ENCODE data around the gene KCNN3.
A peak's percentile ranks its signal among the peaks of the same experiment; 100 is the strongest.

KCNN3 gene

DNA sequence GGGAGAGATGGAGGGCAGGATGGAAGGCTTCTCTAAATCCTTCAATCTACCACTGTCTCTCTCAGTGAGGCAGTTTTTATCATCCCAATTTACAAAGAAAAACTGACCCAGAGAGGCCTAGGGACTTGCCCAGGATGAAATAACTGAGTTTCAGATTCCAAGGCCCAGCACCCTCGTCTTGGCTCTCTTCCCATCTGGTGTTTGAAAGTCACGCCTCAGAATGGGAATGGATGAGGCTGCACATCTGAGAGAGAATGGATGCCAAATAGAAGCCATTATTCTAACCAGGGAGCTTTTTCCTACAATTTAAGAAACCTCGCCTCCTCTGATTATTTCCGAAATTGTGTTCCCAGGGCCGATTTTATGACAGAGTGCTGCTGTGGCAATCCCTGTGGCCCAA is 10.6 kb upstream of the KCNN3 start:
- TF ChIP-seq, protein P1, sequence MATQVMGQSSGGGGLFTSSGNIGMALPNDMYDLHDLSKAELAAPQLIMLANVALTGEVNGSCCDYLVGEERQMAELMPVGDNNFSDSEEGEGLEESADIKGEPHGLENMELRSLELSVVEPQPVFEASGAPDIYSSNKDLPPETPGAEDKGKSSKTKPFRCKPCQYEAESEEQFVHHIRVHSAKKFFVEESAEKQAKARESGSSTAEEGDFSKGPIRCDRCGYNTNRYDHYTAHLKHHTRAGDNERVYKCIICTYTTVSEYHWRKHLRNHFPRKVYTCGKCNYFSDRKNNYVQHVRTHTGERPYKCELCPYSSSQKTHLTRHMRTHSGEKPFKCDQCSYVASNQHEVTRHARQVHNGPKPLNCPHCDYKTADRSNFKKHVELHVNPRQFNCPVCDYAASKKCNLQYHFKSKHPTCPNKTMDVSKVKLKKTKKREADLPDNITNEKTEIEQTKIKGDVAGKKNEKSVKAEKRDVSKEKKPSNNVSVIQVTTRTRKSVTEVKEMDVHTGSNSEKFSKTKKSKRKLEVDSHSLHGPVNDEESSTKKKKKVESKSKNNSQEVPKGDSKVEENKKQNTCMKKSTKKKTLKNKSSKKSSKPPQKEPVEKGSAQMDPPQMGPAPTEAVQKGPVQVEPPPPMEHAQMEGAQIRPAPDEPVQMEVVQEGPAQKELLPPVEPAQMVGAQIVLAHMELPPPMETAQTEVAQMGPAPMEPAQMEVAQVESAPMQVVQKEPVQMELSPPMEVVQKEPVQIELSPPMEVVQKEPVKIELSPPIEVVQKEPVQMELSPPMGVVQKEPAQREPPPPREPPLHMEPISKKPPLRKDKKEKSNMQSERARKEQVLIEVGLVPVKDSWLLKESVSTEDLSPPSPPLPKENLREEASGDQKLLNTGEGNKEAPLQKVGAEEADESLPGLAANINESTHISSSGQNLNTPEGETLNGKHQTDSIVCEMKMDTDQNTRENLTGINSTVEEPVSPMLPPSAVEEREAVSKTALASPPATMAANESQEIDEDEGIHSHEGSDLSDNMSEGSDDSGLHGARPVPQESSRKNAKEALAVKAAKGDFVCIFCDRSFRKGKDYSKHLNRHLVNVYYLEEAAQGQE (IDR thresholded peaks at IDR 0.05; ENCODE audit: insufficient read depth in 1 of 2, low read depth in 2 of 2, low read length in 2 of 2) = no peak
- TF ChIP-seq SIN3A (IDR thresholded peaks at IDR 0.05; ENCODE audit: borderline replicate concordance, insufficient read depth, low read length) (no peak), TAF1 (IDR thresholded peaks at IDR 0.05; ENCODE audit: borderline replicate concordance, insufficient read depth, low read length) (no peak), POLR2AphosphoS5 (IDR thresholded peaks at IDR 0.05; ENCODE audit: low read depth, low read length) (no peak), FOXP2 (optimal IDR thresholded peaks at IDR 0.05; ENCODE audit: borderline replicate concordance, extremely low read depth, extremely low read length, insufficient read depth) (no peak)

DNA sequence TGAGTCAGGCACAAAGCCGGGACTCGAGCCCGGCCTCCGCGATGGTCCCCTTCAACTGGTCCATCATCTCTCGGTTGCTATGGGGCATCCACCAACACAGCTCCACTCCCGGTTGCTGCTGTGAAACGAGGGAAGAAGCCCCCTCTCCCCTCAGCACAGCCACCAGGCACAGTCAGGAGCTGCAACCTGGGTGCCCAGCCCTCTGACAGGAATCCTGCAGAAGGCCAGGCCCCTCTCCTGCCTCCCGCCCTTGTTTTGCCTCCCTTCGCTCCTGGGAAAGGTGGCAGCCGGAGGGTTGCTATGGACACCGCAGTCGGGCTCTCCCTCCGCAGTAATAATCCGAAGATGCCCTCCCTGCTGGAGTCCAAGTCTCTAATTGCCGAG is 8.9 kb upstream of the KCNN3 start:
- TF ChIP-seq FOXP2 (optimal IDR thresholded peaks at IDR 0.05; ENCODE audit: borderline replicate concordance, extremely low read depth, extremely low read length, insufficient read depth) (no peak), SIN3A (IDR thresholded peaks at IDR 0.05; ENCODE audit: borderline replicate concordance, insufficient read depth, low read length) (no peak), POLR2AphosphoS5 (IDR thresholded peaks at IDR 0.05; ENCODE audit: low read depth, low read length) (no peak), TAF1 (IDR thresholded peaks at IDR 0.05; ENCODE audit: borderline replicate concordance, insufficient read depth, low read length) (no peak)
- TF ChIP-seq, protein P1 (IDR thresholded peaks at IDR 0.05; ENCODE audit: insufficient read depth in 1 of 2, low read depth in 2 of 2, low read length in 2 of 2) = no peak

DNA sequence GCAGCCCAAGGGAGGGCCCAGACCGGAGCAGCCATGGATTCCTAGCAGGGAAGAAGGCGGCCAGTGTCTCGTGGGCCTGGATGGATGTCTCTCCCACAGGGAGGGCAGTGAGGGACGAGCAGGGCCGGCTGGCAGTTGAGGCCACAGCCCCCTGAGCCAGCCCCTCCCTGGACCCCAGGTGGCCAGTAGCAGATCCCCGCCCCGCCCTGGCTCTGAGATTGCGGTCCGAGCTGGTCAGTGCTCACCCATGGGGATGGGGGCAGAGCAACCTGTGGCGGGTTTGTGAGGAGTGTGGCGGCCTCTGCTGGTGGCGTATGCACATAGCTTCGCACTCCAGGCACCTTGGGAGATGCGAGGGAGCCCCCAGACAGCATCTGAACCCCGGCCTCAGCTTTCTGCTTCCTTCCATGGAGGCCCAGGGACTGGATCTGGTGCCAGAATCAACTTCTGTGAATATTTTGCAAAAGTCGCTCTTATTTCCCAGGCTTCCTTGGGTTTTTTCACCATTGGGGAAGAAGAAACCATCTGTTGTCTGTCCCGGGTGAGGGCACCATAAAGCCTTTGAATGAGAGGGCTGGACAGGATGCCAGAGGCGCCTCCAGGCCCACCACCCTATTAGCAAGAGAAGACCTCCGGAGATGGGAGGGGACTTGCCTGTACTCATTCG is 8.4 kb upstream of the KCNN3 start:
- TF ChIP-seq FOXP2 (optimal IDR thresholded peaks at IDR 0.05; ENCODE audit: borderline replicate concordance, extremely low read depth, extremely low read length, insufficient read depth) = peak; percentile 78
- TF ChIP-seq, protein P1 (IDR thresholded peaks at IDR 0.05; ENCODE audit: insufficient read depth in 1 of 2, low read depth in 2 of 2, low read length in 2 of 2) = no peak

DNA sequence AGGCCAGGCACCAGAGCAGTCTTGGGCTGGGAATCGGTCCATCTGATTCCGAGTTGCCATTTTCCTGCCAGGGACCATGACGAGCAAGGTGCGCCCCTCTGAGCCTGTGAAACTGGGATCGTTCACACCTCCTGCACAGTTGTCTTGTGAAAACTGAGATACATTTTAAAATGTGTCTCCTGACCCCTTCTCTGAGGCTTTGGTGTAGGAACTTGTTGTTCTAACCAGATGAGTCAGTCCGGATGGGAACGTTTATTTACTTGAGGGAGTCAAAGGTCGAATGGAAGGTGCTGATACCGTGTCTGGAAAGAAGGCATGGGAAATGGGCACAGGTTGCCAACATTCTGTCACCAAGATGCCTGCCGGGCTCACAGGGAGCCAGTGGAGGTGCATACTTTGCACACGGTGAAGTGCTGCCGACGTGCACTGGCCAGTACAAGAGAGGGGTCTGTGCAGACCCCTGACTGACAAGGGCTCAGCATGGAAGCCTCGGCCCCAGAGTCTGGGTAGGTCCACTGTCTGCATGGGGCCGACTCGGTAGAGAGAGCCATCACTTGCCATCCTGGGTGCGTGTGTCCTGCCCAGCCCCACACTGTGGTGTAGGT is 7.4 kb upstream of the KCNN3 start:
- TF ChIP-seq POLR2AphosphoS5 (IDR thresholded peaks at IDR 0.05; ENCODE audit: low read depth, low read length) = no peak
- no peak for TF ChIP-seq FOXP2 (optimal IDR thresholded peaks at IDR 0.05; ENCODE audit: borderline replicate concordance, extremely low read depth, extremely low read length, insufficient read depth)
- no peak for TF ChIP-seq SIN3A (IDR thresholded peaks at IDR 0.05; ENCODE audit: borderline replicate concordance, insufficient read depth, low read length)
- TF ChIP-seq, protein P1 (IDR thresholded peaks at IDR 0.05; ENCODE audit: insufficient read depth in 1 of 2, low read depth in 2 of 2, low read length in 2 of 2) = no peak
- no peak for TF ChIP-seq TAF1 (IDR thresholded peaks at IDR 0.05; ENCODE audit: borderline replicate concordance, insufficient read depth, low read length)

Data from PFSK-1 (cell line).